Gastroesophageal sphincter (tissue), 4 donors: ENCODE results near the gene YBX1. TPM values are rescaled to one million over a fixed set of nuclear protein-coding genes. Genes with fewer than 3 reads are reported as not detected.
"Not testable (repeated sequence)": the region's sequence is repeated elsewhere in the genome, so short reads cannot be mapped to it uniquely, and the experiment has no call there.

Experiments
- ATAC-seq: fragments of 150-250 bp; one replicate; pipeline ENCODE4 v1.9.1; 2016; ENCODE audit warnings: mild to moderate bottlenecking, moderate library complexity
- H3K27ac ChIP-seq, 4 donors: fragments of 200-600 bp; sonication (generic) in 3 of 4; 1 replicate in 3 of 4; 2 replicates in 1 of 4; pipeline ENCODE4 v1.5.1; 2016 to 2019
- H3K27me3 ChIP-seq: fragments of 200-600 bp; sonication (generic); one replicate; pipeline ENCODE4 v1.5.1; 2019
- H3K36me3 ChIP-seq, 2 donors: fragments of 200-600 bp; sonication (generic); one replicate each; pipeline ENCODE4 v1.5.1; 2019; ENCODE audit warnings: control low read depth in 1 of 2
- H3K4me1 ChIP-seq, 3 donors: fragments of 200-600 bp; sonication (generic); 1 replicate in 2 of 3; 2 replicates in 1 of 3; pipeline ENCODE4 v1.5.1; 2016 to 2019; ENCODE audit warnings: control low read depth in 2 of 3
- H3K4me3 ChIP-seq, 2 donors: fragments of 200-600 bp; sonication (generic); one replicate each; pipeline ENCODE4 v1.5.1; 2019; ENCODE audit warnings: mild to moderate bottlenecking in 1 of 2, moderate library complexity in 1 of 2
- H3K9me3 ChIP-seq, 3 donors: fragments of 200-600 bp; sonication (generic); one replicate each; pipeline ENCODE4 v1.5.1; 2017 to 2019; ENCODE audit warnings: control low read depth in 2 of 3
- EP300 ChIP-seq: sonication (generic); formaldehyde crosslinking; IDR thresholded peaks from one replicate; pipeline ENCODE4 v1.6.1; 2017; ENCODE audit warnings: antibody characterized with exemption, mild to moderate bottlenecking
- POLR2A ChIP-seq, 2 donors: fragments of 450-650 bp; IDR thresholded peaks; one replicate each; pipeline ENCODE4 v1.6.1; 2017; ENCODE audit warnings: antibody characterized with exemption in 2 of 2, mild to moderate bottlenecking in 2 of 2, moderate library complexity in 1 of 2
- POLR2AphosphoS5 ChIP-seq: sonication (generic); formaldehyde crosslinking; IDR thresholded peaks from one replicate; pipeline ENCODE4 v1.6.1; 2017; ENCODE audit warnings: antibody characterized with exemption
- WGBS, 2 donors: methylation state at CpG; one replicate each; pipeline ENCODE4 v1.1.5; 2018; ENCODE audit warnings: low coverage in 1 of 2; 5-methylcytosine and 5-hydroxymethylcytosine counted together
- total RNA-seq, 4 donors: library from RNA; depleted of rRNA; stranded (reverse); fragments of >200 nt; gene quantifications; one replicate each; pipeline ENCODE4 v1.1.0, GENCODE V29; 2016
- TF ChIP-seq, protein P1 (sequence below), 4 experiments: fragments of 200-600 bp in 2 of 4; fragments of 450-650 bp in 2 of 4; sonication (generic) in 1 of 4; IDR thresholded peaks; one replicate each; pipeline ENCODE4 v1.5.1; 2017 to 2019; ENCODE audit warnings: antibody characterized with exemption in 4 of 4, mild to moderate bottlenecking in 2 of 4, moderate library complexity in 2 of 4

YBX1 gene
- total RNA-seq, 4 donors from 2014 or later, result 625 to 985 (median 777) TPM

DNA sequence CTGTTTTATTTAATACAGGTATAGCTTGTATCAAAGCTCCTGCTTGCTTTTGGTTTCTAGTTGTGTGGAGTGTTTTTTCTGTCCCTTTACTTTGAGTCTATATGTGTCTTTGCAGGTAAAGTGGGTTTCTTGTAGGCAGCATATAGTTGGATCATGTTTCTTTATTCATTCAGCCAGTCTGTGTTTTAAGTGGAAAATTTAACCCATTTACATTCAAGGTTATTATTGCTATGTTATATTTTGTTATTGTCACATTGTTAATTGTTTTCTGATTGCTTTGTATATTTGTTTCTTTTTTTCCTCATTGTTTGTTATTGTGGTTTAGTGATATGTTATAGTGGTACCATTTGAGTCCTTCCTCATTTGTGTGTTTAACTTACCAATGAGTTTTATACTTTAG, 31.1 kb downstream of the YBX1 start:
- TF ChIP-seq EP300 (no peak), POLR2AphosphoS5 (no peak), POLR2A (IDR thresholded peaks at IDR 0.05) (no peak)
- TF ChIP-seq, protein P1, sequence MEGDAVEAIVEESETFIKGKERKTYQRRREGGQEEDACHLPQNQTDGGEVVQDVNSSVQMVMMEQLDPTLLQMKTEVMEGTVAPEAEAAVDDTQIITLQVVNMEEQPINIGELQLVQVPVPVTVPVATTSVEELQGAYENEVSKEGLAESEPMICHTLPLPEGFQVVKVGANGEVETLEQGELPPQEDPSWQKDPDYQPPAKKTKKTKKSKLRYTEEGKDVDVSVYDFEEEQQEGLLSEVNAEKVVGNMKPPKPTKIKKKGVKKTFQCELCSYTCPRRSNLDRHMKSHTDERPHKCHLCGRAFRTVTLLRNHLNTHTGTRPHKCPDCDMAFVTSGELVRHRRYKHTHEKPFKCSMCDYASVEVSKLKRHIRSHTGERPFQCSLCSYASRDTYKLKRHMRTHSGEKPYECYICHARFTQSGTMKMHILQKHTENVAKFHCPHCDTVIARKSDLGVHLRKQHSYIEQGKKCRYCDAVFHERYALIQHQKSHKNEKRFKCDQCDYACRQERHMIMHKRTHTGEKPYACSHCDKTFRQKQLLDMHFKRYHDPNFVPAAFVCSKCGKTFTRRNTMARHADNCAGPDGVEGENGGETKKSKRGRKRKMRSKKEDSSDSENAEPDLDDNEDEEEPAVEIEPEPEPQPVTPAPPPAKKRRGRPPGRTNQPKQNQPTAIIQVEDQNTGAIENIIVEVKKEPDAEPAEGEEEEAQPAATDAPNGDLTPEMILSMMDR (IDR thresholded peaks at IDR 0.05), result no peak
- ATAC-seq, result no peak
- Histone ChIP-seq H3K36me3 (peaks cover 0 to 61% of the 10 kb centered on the region in 2 donors), H3K27me3 (no peaks in the 10 kb centered on the region), H3K9me3 (peaks cover 0 to 13% (median 0%) of the 10 kb centered on the region in 3 donors), H3K27ac (no peak overlapping the region), H3K4me1 (no peaks in the 10 kb centered on the region), H3K4me3 (no peak overlapping the region)

DNA sequence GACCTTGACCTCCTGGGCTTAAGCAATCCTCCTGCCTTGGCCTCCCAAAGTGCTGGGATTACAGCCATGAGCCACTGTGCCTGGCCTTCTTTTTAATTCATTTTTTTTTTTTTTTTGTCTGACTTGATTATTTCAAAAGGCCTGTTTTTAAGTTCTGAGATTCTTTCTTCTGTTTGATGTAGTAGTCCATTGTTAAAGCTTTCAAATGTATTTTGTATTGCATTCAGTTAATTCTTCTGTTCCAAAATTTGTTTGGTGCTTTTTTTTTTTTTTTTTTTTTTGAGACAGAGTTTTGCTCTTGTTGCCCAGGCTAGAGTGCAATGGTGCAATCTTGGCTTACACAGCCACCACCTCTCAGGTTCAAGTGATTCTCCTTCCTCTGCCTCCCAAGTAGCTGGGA, 32.2 kb downstream of the YBX1 start:
- not testable (repeated sequence) for H3K27ac ChIP-seq, H3K4me3 ChIP-seq, H3K4me1 ChIP-seq, ATAC-seq, H3K27me3 ChIP-seq
- Histone ChIP-seq H3K9me3 (peaks cover 0 to 13% (median 0%) of the 10 kb centered on the region in 3 donors), H3K36me3 (peaks cover 0 to 54% of the 10 kb centered on the region in 2 donors)

DNA sequence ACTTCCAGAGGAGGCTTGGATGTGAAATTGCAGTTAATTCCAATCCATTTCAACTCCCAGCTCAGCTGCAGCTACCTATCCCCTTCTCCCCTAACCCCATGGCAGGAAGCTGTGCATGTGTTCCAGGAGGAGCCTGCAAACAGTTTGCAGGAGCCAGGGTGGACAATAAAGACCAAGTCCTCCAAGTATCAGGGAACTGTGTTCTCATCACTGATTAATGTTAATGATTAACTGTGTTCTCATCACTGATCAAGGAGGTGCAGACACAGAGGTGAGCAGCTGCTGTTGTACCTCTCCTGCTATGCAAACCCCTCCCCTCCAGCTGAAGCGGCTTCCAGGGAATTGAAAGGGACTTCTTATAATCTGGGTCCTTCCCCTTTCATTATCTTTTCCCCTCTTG, 38.6 kb downstream of the YBX1 start:
- H3K27me3 ChIP-seq, result no peaks in the 10 kb centered on the region
- ATAC-seq, result no peak
- TF ChIP-seq POLR2A (IDR thresholded peaks at IDR 0.05) (no peak), POLR2AphosphoS5 (no peak), EP300 (no peak)
- TF ChIP-seq, protein P1 (IDR thresholded peaks at IDR 0.05), result no peak
- no peaks in the 10 kb centered on the region for H3K9me3 ChIP-seq
- H3K36me3 ChIP-seq, result peaks cover 0 to 10% of the 10 kb centered on the region in 2 donors
- H3K4me3 ChIP-seq, result no peak overlapping the region
- no peaks in the 10 kb centered on the region for H3K4me1 ChIP-seq
- no peak overlapping the region for H3K27ac ChIP-seq
- no CpG with 5 or more reads among the region's 1 CpG for WGBS, 2 donors

DNA sequence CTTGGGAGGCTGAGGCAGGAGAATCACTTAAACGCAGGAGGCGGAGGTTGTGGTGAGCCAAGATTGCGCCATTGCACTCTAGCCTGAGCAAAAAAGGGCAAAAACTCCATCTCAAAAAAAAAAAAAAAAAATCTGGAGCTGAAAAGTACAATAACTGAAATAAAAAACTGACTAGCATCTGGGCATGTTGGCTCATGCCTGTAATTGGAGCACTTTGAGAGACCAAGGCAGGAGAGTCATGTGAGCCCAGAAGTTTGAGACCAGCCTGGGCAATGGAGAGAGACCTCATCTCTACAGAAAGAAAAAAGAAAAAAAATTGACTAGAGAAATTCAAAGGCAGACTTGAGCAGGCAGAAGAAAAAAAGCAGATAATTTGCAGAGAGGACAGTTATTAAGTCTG, 39.7 kb downstream of the YBX1 start:
- 86% methylated on average over 3 of the region's 3 CpGs; no CpG with 5 or more reads in 1 of the 2 donors for WGBS, 2 donors
- H3K4me1 ChIP-seq, result no peaks in the 10 kb centered on the region

DNA sequence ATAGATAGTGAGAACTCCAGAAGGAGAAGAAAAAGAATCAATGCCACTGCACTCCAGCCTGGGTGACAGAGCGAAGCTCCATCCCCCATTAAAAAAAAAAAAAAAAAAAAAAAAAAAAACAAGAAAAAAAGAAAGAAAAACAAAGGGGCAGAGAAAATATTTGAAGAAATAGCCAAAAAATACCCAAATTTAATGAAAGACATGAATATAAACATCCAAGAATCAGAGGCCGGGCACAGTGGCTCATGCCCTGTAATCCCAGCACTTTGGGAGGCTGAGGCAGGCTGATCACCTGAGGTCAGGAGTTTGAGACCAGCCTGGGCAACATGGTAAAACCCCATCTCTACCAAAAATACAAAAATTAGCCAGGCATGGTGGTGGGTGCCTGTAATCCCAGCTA, 40.2 kb downstream of the YBX1 start:
- H3K9me3 ChIP-seq, ATAC-seq, H3K27ac ChIP-seq, H3K27me3 ChIP-seq, H3K4me3 ChIP-seq, H3K36me3 ChIP-seq, H3K4me1 ChIP-seq: not testable (repeated sequence)
- WGBS, 2 donors, result 100% methylated on average over 1 of the region's 2 CpGs

More for the DNA sequence above, 39.7 kb downstream of the YBX1 start:
- Histone ChIP-seq H3K27me3 (no peaks in the 10 kb centered on the region), H3K36me3 (peaks cover 0 to 9% of the 10 kb centered on the region in 2 donors), H3K9me3 (no peaks in the 10 kb centered on the region), H3K4me3 (no peak overlapping the region), H3K27ac (no peak overlapping the region)
- no peak for ATAC-seq
- TF ChIP-seq EP300 (no peak), POLR2AphosphoS5 (no peak), POLR2A (IDR thresholded peaks at IDR 0.05) (no peak)
- TF ChIP-seq, protein P1 (IDR thresholded peaks at IDR 0.05), result no peak

DNA sequence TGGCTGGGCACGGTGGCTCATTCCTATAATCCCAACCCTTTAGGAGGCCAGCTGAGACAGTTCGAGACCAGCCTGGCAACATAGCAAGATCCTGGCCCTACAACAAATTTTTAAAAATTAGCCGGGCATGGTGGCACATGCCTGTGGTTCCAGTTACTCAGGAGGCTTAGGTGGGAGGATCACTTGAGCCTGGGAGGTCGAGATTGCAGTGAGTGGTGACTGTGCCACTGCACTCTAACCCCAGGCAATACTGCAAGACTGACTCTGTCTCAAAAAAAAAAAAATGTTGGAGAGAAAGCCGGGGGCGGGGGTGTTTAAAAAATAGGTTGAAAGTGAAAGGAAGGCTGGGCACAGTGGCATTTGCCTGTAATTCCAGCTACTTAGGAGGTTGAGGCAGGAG, 41.3 kb downstream of the YBX1 start:
- Histone ChIP-seq H3K27me3 (no peaks in the 10 kb centered on the region), H3K4me1 (no peaks in the 10 kb centered on the region), H3K36me3 (no peaks in the 10 kb centered on the region), H3K9me3 (no peaks in the 10 kb centered on the region), H3K4me3 (no peak overlapping the region), H3K27ac (no peak overlapping the region)
- TF ChIP-seq EP300 (no peak), POLR2AphosphoS5 (no peak), POLR2A (IDR thresholded peaks at IDR 0.05) (no peak)
- TF ChIP-seq, protein P1 (IDR thresholded peaks at IDR 0.05), result no peak
- WGBS, 2 donors, result 52 to 76% methylated on average over 3 of the region's 6 CpGs
- no peak for ATAC-seq

DNA sequence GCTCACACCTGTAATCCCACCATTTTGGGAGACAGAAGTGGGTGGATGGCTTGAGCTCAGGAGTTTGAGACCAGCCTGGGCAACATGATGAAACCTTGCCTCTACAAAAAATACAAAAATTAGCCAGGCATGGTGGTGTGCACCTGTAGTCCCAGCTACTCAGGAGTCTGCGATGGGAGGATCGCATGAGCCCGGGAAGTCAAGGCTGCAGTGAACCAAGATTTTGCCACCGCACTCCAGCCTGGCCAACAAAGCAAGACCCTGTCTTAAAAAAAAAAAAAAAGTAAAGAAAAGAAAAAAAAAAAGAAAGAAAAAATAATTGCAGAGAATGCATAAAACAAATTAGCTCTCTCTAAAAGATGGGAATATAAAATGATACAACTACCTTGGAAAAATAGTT, 43.6 kb downstream of the YBX1 start:
- not testable (repeated sequence) for H3K9me3 ChIP-seq, H3K27ac ChIP-seq, ATAC-seq, H3K4me1 ChIP-seq, H3K4me3 ChIP-seq, H3K27me3 ChIP-seq, H3K36me3 ChIP-seq
- WGBS, 2 donors, result 90 to 96% methylated on average over 4 of the region's 4 CpGs
